HG02973 (cell line): ENCODE measurements around the gene WDR33.
"Not testable (repeated sequence)": the region's sequence is repeated elsewhere in the genome, so short reads cannot be mapped to it uniquely, and the experiment has no call there.

ENCODE experiments used
- ATAC-seq: cut with Tn5 transposase; IDR thresholded peaks from one replicate; pipeline ENCODE4 v1.9.1; 2021; ENCODE audit warnings: moderate library complexity; ENCODE audit not compliant: unreplicated experiment

Gene WDR33

DNA sequence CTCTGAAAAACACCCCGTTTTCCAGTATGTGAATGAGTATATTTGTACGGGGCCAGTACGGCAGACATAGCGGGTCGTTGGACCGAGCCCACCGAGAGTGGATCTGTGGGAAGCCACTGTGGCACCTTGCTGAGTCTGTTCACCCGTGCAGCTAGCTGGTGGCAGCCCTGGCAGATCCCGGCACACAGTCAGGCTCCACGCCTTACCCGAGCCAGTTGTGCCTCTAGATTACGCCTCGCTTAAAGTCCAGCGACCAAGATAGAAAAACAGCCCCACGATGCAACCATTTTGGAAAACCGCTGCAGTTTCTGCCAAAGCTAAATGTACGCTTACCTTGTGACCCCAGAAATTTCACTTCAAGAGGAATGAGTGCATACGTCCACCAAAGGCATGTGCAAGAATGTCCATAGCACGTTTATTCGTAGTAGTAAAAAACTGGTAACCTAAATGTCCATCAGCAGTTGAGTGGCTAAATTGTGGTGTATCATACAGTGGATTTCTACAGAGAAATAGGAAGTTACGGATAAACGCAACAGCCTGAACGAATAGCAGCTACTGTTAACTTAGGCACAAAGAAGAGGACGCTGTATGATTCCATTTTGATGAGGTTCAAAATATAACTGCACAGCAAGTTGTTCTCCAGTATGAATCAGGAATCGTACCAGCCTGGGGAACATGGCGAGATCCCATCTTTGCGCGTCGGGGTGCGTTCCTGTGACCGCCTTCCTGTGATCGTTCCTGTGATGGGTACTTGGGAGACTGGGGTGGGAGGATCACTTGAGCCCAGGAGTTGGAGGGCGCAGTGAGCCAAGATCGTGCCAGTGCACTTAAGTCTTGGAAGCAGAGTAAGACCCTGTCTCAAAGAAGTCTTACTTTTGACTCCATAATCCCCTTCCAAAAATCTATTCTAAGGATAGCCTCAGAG is 688 bp upstream of the WDR33 start:
- no peak for ATAC-seq

DNA sequence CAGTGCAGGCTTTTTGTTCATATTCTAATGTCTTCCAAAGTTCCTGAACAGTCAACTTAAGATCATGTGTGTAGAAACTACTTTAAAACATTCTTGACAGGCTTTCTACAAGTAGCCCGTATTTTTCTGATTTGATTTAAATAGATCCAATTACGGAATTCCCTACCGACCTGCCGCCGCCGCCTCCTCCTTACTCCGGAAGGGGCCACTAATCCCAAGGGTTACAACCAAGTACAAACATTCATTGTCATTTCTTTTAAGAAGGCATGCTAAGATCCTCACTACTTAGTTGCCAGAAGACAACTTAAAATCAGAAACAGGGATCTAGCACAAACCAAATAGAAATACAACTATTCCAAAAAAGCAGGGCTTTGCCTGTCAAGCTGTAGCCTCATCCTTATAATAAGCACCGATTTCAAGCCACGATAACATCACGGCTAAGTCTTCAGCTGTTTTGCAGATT is 784 bp downstream of the WDR33 start:
- ATAC-seq: no peak

- no peak for ATAC-seq
Observed at GRCh38 chr2:127807678-127808353, 3.2 kb downstream of the WDR33 start.

DNA sequence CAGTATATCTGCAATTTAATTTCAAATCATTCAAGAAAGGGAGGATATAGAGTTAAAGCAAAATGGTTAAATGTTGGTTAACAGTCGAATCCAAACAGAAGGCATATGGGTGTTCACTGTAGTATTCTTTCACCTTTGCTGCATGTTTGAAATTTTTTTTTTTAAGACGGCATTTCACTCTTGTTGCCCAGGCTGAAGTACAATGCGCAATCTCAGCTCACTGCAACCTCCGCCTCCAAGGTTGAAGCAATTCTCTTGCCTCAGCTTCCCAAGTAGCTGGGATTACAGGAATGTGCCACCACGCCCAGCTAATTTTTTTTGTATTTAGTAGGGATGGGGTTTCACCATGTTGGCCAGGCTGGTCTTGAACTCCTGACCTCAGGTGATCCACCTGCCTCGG is 4.1 kb downstream of the WDR33 start:
- not testable (repeated sequence) for ATAC-seq

DNA sequence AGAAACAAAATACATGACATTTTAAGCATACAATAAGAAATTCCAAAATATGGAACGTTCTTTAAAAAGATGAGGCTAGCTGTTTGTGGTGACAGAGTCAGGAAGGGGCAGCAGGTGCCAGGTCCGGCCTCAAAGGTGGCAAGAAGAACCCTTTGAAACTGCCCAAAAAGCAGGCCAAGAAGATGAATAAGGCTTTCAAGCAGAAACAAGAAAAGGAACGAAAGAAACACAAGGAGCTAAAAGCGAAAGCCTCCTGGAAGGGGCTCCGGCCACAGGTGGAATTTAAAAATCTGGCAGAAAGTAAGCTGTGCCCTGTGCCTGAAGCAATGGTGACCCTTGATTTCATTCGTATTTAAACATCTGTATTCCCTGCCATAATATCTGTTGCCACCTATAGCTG is 5.5 kb downstream of the WDR33 start:
- ATAC-seq: no peak

GRCh38 chr2:127799926-127800325 is 11.0 kb downstream of the WDR33 start:
- ATAC-seq: no peak

GRCh38 chr2:127796389-127796788 is 14.6 kb downstream of the WDR33 start:
- no peak for ATAC-seq

GRCh38 chr2:127794901-127795300 is 16.1 kb downstream of the WDR33 start:
- ATAC-seq: not testable (repeated sequence)

- no peak for ATAC-seq
Observed at GRCh38 chr2:127792805-127793204, 18.2 kb downstream of the WDR33 start.

- ATAC-seq: no peak
Observed at GRCh38 chr2:127790694-127791529, 20.1 kb downstream of the WDR33 start.

DNA sequence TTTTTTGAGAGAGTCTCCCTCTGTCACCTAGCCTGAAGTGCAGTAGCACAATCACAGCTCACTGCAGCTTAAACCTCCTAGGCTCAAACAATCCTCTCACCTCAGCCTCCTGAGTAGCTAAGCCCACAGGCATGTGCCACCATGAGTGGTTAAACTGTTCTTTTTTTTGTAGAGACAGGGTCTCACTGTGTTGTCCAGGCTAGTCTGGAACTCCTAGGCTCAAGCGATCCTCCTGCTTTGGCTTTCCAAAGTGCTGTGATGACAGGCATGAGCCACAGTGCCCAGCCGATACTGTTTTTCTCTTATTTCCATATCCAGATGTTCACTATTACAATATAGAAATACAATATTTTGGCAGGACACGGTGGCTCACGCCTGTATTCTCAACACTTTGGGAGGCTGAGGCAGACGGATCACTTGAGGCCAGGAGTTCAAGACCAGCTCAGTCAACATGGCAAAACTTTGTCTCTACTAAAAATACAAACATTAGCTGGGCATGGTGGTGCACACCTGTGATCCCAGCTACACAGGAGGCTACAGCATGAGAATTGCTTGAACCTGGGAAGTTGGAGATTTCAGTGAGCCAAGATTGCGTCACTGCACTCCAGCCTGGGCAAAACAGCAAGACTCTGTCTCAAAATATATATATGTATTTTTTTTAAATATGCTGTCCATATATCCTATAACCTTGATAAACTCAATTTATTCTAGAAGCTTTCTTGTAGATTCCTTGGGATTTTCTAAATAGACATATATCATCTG is 24.7 kb downstream of the WDR33 start:
- no peak for ATAC-seq

GRCh38 chr2:127784965-127785518 is 25.9 kb downstream of the WDR33 start:
- ATAC-seq: no peak

DNA sequence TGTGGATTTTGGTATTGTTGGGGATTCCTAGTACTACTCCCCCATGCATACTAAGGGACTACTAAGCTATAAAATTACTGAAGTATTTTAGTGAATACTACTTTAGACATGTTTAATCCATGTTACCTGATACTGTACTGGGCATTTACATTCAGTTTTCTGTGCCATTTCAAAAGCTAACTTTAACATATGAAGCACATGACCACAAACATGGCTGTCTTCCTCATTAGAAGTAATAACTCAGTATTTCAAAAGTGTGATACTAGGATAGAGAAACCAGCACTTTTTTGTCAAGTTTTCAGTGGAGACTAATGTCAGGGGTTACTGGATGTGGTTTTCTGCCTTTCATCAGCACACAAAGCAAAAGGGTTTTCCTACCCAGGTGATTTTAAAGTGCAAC is 27.9 kb downstream of the WDR33 start:
- ATAC-seq: no peak

DNA sequence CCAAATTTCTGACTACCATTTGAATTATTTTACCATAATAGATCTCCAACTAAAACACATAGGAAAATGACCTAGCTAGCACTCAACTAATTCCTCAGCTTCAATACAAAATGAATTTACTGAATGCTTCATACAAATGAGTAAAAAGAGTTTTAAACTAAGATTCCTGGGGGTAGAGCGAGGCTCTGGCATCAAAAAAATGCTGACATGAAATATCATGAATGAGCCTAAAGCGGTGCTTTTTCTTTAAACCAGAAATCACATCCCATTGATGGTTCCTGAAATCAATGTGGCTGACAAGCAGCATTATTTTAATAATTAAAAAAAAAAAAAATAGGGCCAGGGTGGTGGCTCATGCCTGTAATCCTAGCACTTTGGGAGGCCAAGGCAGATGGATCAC is 32.1 kb downstream of the WDR33 start:
- ATAC-seq: no peak

- no peak for ATAC-seq
Observed at GRCh38 chr2:127778447-127778846, 32.5 kb downstream of the WDR33 start.

DNA sequence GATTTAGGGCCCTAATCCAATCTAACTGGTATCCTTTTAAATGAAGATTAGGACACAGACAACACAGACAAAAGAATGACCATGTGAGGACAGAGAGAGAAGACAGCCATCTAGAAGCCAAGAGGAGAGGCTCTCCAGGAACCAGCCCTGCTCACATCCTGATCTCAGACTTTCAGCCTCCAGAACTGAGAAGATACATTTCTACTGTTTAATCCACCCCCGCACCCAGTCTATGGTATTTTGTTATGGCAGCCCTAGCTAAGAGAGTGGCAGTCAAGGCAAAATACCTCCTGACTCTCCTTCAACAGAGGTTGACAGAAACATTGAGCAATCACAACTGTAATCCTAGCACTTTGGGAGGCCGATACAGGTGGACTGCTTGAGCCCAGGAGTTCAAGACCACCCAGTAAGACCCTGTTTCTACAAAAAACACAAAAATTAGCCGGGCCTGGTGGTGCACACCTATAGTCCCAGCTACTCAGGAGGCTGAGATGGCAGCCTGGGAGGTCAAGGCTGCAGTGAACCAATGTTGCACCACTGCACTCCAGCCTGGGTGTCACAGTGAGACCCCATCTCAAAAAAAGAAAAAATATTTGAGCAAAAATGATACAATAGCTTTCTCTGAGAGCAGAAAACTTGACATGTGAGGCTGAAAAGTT is 34.7 kb downstream of the WDR33 start:
- no peak for ATAC-seq

- no peak for ATAC-seq
Observed at GRCh38 chr2:127771756-127772155, 39.2 kb downstream of the WDR33 start.

DNA sequence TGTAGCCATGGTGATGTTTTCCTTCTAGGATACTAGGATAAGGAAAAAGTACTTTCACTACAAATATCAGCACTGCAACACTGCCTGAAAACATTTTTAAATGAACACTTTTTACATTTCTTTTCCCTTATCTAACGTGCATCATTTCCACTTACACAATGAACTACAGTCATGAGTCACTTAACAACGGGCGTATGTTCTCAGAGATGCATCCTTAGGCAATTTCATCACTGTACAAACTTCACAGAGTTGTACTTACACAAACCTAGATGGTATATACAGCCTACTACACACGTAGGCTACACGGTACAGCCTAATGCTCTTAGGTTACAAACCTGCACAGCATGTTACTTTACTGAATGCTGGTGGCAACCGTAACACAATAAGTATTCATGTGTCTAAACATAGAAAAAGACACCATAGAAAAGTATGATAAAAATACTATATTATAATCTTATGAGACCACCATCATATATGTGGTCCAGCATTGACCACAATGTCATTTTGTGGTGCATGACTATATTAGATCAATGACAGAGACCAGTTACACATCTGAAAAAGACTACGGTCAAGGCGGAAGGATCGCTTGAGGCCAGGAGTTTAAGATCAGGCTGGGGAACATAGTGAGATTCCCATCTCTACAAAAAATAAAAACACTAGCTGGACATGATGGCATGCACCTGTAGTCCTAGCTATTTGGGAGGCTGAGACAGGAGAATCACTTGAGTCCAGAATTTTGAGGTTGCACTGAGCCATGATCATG is 39.8 kb downstream of the WDR33 start:
- ATAC-seq: no peak

DNA sequence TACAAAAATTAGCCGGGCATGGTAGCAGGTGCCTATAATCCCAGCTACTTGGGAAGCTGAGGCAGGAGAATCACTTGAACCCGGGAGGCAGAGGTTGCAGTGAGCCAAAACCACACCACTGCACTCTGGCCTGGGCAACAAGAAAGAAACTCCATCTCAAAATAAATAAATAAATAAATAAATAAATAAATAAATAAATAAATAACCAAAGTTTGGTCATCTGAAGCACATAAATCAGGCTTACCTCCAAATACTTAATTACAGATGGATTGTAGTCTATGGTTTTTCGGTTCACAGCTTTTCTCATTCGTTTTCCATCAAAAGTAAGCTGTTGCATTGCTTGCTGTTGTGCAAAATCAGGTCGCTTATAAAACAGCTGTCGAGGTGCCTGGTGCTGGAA is 40.4 kb downstream of the WDR33 start:
- not testable (repeated sequence) for ATAC-seq
